OCI-LY7 (cell line): Measurements from ENCODE around the gene TEKT5. TPM values are rescaled to one million over a fixed set of nuclear protein-coding genes. Genes with fewer than 3 reads are reported as not detected.

Source experiments
- BruUV-seq: library from RNA; stranded (reverse); fragments of 400-500 nt; replicated peaks from 2 replicates; lab custom pipeline; 2021; lab: Mats Ljungman, UMichigan
- CTCF ChIA-PET: fragments of 300-600 bp; sonication (Branson Sonifier 250); formaldehyde crosslinking; loops from one replicate; lab custom pipeline; 2022; ENCODE audit warnings: antibody characterized with exemption; ENCODE audit not compliant: unreplicated experiment; lab: Charles Lee
- POLR2A ChIA-PET: fragments of 300-600 bp; sonication (Branson Sonifier 250); formaldehyde crosslinking; loops from one replicate; lab custom pipeline; 2022; ENCODE audit warnings: antibody characterized with exemption; lab: Charles Lee
- DNase-seq: peaks from one replicate; pipeline ENCODE4 v3.0.0-alpha.2; 2015; ENCODE audit warnings: low spot score
- H2AFZ ChIP-seq: fragments of 200-600 bp; sonication (generic), shearing (Covaris generic); 2 replicates; pipeline ENCODE4 v1.6.1; 2014; ENCODE audit warnings: mild to moderate bottlenecking, antibody characterized with exemption, low read length, moderate library complexity
- H3K27ac ChIP-seq: fragments of 200-600 bp; sonication (generic); 2 replicates; pipeline ENCODE4 v1.5.1; 2014; ENCODE audit warnings: mixed run types, low read depth, mild to moderate bottlenecking, moderate library complexity, low read length, inconsistent platforms; ENCODE audit not compliant: poor library complexity, severe bottlenecking
- H3K36me3 ChIP-seq: fragments of 200-600 bp; sonication (generic); 2 replicates; pipeline ENCODE4 v1.6.1; 2014; ENCODE audit warnings: mild to moderate bottlenecking, antibody characterized with exemption, low read length, moderate library complexity, mixed read lengths; ENCODE audit not compliant: insufficient read depth
- H3K4me1 ChIP-seq: fragments of 200-600 bp; sonication (generic); 2 replicates; pipeline ENCODE4 v1.5.1; 2014; ENCODE audit warnings: mild to moderate bottlenecking, low read length; ENCODE audit not compliant: insufficient read depth, poor library complexity, severe bottlenecking
- H3K4me2 ChIP-seq: fragments of 200-600 bp; sonication (generic); 2 replicates; pipeline ENCODE4 v1.6.1; 2014; ENCODE audit warnings: mild to moderate bottlenecking, low read length
- H3K4me3 ChIP-seq: fragments of 200-600 bp; sonication (generic); 2 replicates; pipeline ENCODE4 v1.5.1; 2014; ENCODE audit warnings: mild to moderate bottlenecking, low read depth, low read length; ENCODE audit not compliant: poor library complexity, severe bottlenecking
- H3K79me2 ChIP-seq: fragments of 200-600 bp; sonication (generic); 2 replicates; pipeline ENCODE4 v1.6.1; 2016; ENCODE audit warnings: low read depth, mild to moderate bottlenecking, low read length, moderate library complexity, mixed read lengths; ENCODE audit not compliant: insufficient read depth
- H3K9me2 ChIP-seq: fragments of 200-600 bp; sonication (generic); 2 replicates; pipeline ENCODE4 v1.6.1; 2016; ENCODE audit warnings: mild to moderate bottlenecking, low read length, mixed read lengths; ENCODE audit not compliant: insufficient read depth
- H3K9me3 ChIP-seq: fragments of 200-600 bp; sonication (generic); 2 replicates; pipeline ENCODE4 v1.6.1; 2014; ENCODE audit warnings: mild to moderate bottlenecking, mixed run types, low read length, mixed read lengths
- H4K20me1 ChIP-seq: fragments of 200-600 bp; sonication (generic); 2 replicates; pipeline ENCODE4 v1.6.1; 2014; ENCODE audit warnings: mild to moderate bottlenecking, antibody characterized with exemption, low read length, moderate library complexity, mixed read lengths; ENCODE audit not compliant: insufficient read depth
- EZH2phosphoT487 ChIP-seq: fragments of 200-600 bp; sonication (generic); IDR thresholded peaks from 2 replicates; pipeline ENCODE4 v1.6.1; 2018; ENCODE audit warnings: low read depth, borderline replicate concordance, mild to moderate bottlenecking, mixed run types, antibody characterized with exemption, low read length, moderate library complexity, mixed read lengths
- intact Hi-C: fragments of 100-400 bp; cut with micrococcal nuclease; formaldehyde crosslinking; loops from one replicate; pipeline ENCODE4 v1.10.0; 2022; ENCODE audit not compliant: unreplicated experiment
- total RNA-seq, 2 experiments: library from RNA; depleted of rRNA in 1 of 2; stranded (reverse); fragments of >200 nt in 1 of 2; shearing (Covaris generic) in 1 of 2; gene quantifications; 2 replicates each; pipeline ENCODE4 v1.2.3, GENCODE V29; 2014 to 2022
- TF ChIP-seq, protein P1 (sequence below): fragments of 200-600 bp; sonication (generic); conservative IDR thresholded peaks from 2 replicates; pipeline ENCODE4 v1.5.1; 2014; ENCODE audit warnings: mild to moderate bottlenecking, antibody characterized with exemption, low read length, moderate library complexity, mixed read lengths

TEKT5 gene
- total RNA-seq, 2 experiments from 2014 or later, result 0.32 to 0.74 TPM

DNA sequence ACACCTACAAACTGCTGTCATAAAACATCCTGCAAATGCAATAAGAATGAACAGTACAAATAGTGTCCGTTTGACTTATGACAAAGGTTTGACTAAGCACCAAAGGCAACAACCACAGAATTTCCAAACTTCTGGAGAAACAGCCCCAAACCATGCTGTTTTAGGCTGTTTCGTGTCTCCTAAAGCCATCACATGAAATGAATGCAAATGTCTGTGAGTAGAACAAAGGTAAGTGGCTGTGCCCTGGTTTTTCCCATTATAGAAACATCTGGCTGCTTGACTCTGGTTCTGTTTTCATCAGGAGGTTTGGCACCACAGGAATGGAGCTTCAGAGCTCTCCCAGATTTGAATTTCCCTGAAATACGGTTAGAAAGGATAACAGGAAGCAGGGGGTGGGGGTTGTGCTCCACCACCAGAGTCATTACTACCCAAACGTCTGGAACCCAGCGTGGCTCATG lies 109.7 kb downstream of the TEKT5 start:
- CTCF ChIA-PET, result no interaction called here
- Histone ChIP-seq H3K36me3 (no peaks in the 10 kb centered on the region), H3K27ac (no peak overlapping the region), H2AFZ (no peak overlapping the region), H3K9me3 (no peaks in the 10 kb centered on the region), H3K4me3 (no peak overlapping the region), H4K20me1 (no peaks in the 10 kb centered on the region), H3K79me2 (no peaks in the 10 kb centered on the region), H3K4me2 (no peak overlapping the region), H3K4me1 (no peaks in the 10 kb centered on the region), H3K9me2 (no peaks in the 10 kb centered on the region)
- no peak for TF ChIP-seq EZH2phosphoT487
- POLR2A ChIA-PET, result interaction anchor here (0.6 kb wide), 1 partner anchor 104 kb away, joined by 5 read pairs; no protein-coding TSS in a partner anchor
- no TSS peak for BruUV-seq
- intact Hi-C loops, result no loop called here
- DNase-seq, result no peak

DNA sequence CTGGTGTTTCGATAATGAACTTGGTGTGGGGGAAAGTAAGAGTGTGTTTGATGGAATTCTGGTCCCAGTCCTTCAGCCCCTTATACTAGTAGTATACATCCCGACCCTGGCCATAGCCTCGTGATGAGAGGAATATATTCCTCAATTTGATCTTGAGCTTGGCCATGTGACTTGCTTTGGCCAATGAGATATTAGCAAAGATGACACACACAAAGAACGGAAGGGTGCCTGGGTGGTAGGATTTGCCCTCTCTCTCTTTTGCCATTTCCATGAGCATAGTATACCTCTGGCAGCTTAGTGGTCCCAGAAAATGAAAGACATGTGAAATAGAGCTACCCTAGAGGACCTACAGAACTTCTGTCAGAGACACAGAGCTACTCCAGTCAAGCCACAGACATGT lies 111.5 kb downstream of the TEKT5 start:
- no peaks in the 10 kb centered on the region for H4K20me1 ChIP-seq
- ChIA-PET POLR2A (no interaction called here), CTCF (no interaction called here)
- intact Hi-C loops, result no loop called here
- DNase-seq, result no peak
- no TSS peak for BruUV-seq
- no peaks in the 10 kb centered on the region for H3K9me2 ChIP-seq
- no peak overlapping the region for H3K4me2 ChIP-seq
- H3K79me2 ChIP-seq, result no peaks in the 10 kb centered on the region
- TF ChIP-seq, protein P1, sequence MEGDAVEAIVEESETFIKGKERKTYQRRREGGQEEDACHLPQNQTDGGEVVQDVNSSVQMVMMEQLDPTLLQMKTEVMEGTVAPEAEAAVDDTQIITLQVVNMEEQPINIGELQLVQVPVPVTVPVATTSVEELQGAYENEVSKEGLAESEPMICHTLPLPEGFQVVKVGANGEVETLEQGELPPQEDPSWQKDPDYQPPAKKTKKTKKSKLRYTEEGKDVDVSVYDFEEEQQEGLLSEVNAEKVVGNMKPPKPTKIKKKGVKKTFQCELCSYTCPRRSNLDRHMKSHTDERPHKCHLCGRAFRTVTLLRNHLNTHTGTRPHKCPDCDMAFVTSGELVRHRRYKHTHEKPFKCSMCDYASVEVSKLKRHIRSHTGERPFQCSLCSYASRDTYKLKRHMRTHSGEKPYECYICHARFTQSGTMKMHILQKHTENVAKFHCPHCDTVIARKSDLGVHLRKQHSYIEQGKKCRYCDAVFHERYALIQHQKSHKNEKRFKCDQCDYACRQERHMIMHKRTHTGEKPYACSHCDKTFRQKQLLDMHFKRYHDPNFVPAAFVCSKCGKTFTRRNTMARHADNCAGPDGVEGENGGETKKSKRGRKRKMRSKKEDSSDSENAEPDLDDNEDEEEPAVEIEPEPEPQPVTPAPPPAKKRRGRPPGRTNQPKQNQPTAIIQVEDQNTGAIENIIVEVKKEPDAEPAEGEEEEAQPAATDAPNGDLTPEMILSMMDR, result no peak
- no peak for TF ChIP-seq EZH2phosphoT487
- H2AFZ ChIP-seq, result no peak overlapping the region
- no peaks in the 10 kb centered on the region for H3K4me1 ChIP-seq
- no peaks in the 10 kb centered on the region for H3K9me3 ChIP-seq
- H3K4me3 ChIP-seq, result no peak overlapping the region
- H3K36me3 ChIP-seq, result no peaks in the 10 kb centered on the region
- H3K27ac ChIP-seq, result no peak overlapping the region

DNA sequence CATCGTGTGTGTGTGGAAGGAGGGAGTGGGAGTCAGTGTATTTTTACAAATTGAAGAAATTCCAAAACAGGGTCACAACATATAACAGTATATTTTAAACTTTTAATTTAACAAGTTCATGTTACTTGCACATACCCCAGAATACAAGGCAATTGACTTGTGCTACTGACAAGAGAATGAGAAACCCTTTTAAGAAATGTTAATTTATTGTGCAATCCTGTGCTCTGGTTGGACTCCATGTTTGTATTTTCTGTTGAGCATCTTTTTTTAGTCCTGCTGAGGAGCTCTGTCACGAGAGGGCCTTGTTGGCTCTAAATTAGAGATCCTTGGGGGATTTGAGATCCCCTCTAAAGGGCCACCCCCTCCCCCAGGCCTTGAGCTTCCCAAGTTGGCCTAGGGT lies 113.2 kb downstream of the TEKT5 start:
- BruUV-seq, result no TSS peak

More for the DNA sequence above, 113.2 kb downstream of the TEKT5 start:
- Histone ChIP-seq H3K4me2 (no peak overlapping the region), H3K9me2 (no peaks in the 10 kb centered on the region), H3K4me1 (no peaks in the 10 kb centered on the region), H3K36me3 (no peaks in the 10 kb centered on the region), H4K20me1 (no peaks in the 10 kb centered on the region), H3K4me3 (no peak overlapping the region), H2AFZ (no peak overlapping the region), H3K27ac (no peak overlapping the region), H3K79me2 (no peaks in the 10 kb centered on the region), H3K9me3 (no peaks in the 10 kb centered on the region)
- intact Hi-C loops, result no loop called here
- DNase-seq, result no peak
- ChIA-PET CTCF (no interaction called here), POLR2A (interaction anchor here (0.5 kb wide), 1 partner anchor 23 kb away, joined by 5 read pairs; no protein-coding TSS in a partner anchor)
- TF ChIP-seq, protein P1, result no peak
- no peak for TF ChIP-seq EZH2phosphoT487
